NCI-H446 (cell line): ENCODE data around the gene SLC7A5.
"Not testable (repeated sequence)": the region's sequence is repeated elsewhere in the genome, so short reads cannot be mapped to it uniquely, and the experiment has no call there.

Experiments
- DNase-seq, 2 experiments: peaks; one replicate each; lab custom pipeline; 2025; lab: John Stamatoyannopoulos, UW

Gene SLC7A5

GRCh38 chr16:87887931-87888330 is 18.6 kb upstream of the SLC7A5 start:
- not testable (repeated sequence) for DNase-seq

GRCh38 chr16:87885371-87885967 is 16.2 kb upstream of the SLC7A5 start:
- not testable (repeated sequence) for DNase-seq

GRCh38 chr16:87882436-87883019 is 13.2 kb upstream of the SLC7A5 start:
- no peak for DNase-seq

GRCh38 chr16:87881324-87882200 is 12.3 kb upstream of the SLC7A5 start:
- no peak for DNase-seq

GRCh38 chr16:87880117-87880696 is 10.9 kb upstream of the SLC7A5 start:
- DNase-seq, result no peak

- not testable (repeated sequence) for DNase-seq
Observed at GRCh38 chr16:87879411-87880013, 10.2 kb upstream of the SLC7A5 start.

- DNase-seq, result no peak
Observed at GRCh38 chr16:87878704-87879103, 9.4 kb upstream of the SLC7A5 start.

- no peak for DNase-seq
Observed at GRCh38 chr16:87877942-87878507, 8.7 kb upstream of the SLC7A5 start.

GRCh38 chr16:87874639-87875427 is 5.5 kb upstream of the SLC7A5 start:
- no peak for DNase-seq

- DNase-seq, result not testable (repeated sequence)
Observed at GRCh38 chr16:87870418-87871291, 1.3 kb upstream of the SLC7A5 start.

- DNase-seq, result not testable (repeated sequence)
Observed at GRCh38 chr16:87869879-87870417, 641 bp upstream of the SLC7A5 start.

GRCh38 chr16:87868254-87869029 is 865 bp downstream of the SLC7A5 start:
- not testable (repeated sequence) for DNase-seq

GRCh38 chr16:87865902-87866555 is 3.3 kb downstream of the SLC7A5 start:
- DNase-seq, result not testable (repeated sequence)

- no peak for DNase-seq
Observed at GRCh38 chr16:87864331-87864989, 4.8 kb downstream of the SLC7A5 start.

- DNase-seq, result not testable (repeated sequence)
Observed at GRCh38 chr16:87863327-87863635, 6.0 kb downstream of the SLC7A5 start.

GRCh38 chr16:87862597-87863326 is 6.5 kb downstream of the SLC7A5 start:
- not testable (repeated sequence) for DNase-seq
